Measurements from ENCODE around the gene ZFYVE9. TPM values are rescaled to one million over a fixed set of nuclear protein-coding genes. Genes with fewer than 3 reads are reported as not detected.

The ZFYVE9 gene
- polyA plus RNA-seq, 1 experiment, result 9.8 TPM

GRCh38 chr1:52385376-52385775 is 243.5 kb downstream of the ZFYVE9 start:
- TF ChIP-seq CTCF (IDR thresholded peaks at IDR 0.05; ENCODE audit: insufficient read depth, low read depth, low read length), result no peak

GRCh38 chr1:52386458-52386857 is 244.6 kb downstream of the ZFYVE9 start:
- DNase-seq (ENCODE audit: low read depth), result no peak
- no peak overlapping the region for H3K4me3 ChIP-seq (ENCODE audit: low read depth, low read length)
- no peak for TF ChIP-seq CTCF (IDR thresholded peaks at IDR 0.05; ENCODE audit: insufficient read depth, low read depth, low read length)
- POLR2A ChIA-PET, result no interaction called here
- CTCF ChIA-PET, result interaction anchor here (0.6 kb wide), 1 partner anchor 402 kb away, joined by 3 read pairs; no protein-coding TSS in a partner anchor
- no peaks in the 10 kb centered on the region for H3K27me3 ChIP-seq (ENCODE audit: control insufficient read depth, insufficient read depth, low read length)
- no peaks in the 10 kb centered on the region; the same call in 1 of the 2 replicates for H3K36me3 ChIP-seq (ENCODE audit: control insufficient read depth, insufficient read depth, low read length)

More at GRCh38 chr1:52385376-52385775, 243.5 kb downstream of the ZFYVE9 start:
- no peak for DNase-seq (ENCODE audit: low read depth)
- ChIA-PET POLR2A (no interaction called here), CTCF (no interaction called here)
- Histone ChIP-seq H3K27me3 (ENCODE audit: control insufficient read depth, insufficient read depth, low read length) (no peaks in the 10 kb centered on the region), H3K4me3 (ENCODE audit: low read depth, low read length) (no peak overlapping the region), H3K36me3 (ENCODE audit: control insufficient read depth, insufficient read depth, low read length) (no peaks in the 10 kb centered on the region; the same call in 1 of the 2 replicates)

DNA sequence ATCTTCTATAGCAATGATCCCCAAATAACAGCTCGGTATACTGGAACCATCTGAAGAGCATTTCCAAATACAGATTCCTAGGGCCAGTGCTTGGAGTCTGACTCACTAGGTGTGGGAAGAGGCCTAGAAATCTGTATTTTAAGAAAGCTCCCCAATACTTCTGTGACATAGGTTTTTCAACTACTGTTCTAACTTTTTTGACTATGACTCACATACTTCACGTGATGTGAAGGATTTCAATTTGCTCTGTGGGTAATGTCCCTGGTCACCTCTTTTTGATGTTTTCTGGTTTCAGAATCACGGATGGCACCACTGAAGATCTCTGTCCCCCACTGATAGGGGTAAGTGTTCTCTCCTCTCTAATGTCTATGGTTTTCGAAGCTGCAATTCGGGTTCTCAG is 251.3 kb downstream of the ZFYVE9 start:
- H3K4me3 ChIP-seq (ENCODE audit: low read depth, low read length), result no peak overlapping the region
- no peaks in the 10 kb centered on the region for H3K27me3 ChIP-seq (ENCODE audit: control insufficient read depth, insufficient read depth, low read length)
- ChIA-PET POLR2A (no interaction called here), CTCF (interaction anchor here (0.8 to 1.0 kb wide), 2 partner anchors 9 kb away, joined by 3 to 4 read pairs; no protein-coding TSS in a partner anchor)
- no peak for DNase-seq (ENCODE audit: low read depth)
- no peak for TF ChIP-seq CTCF (IDR thresholded peaks at IDR 0.05; ENCODE audit: insufficient read depth, low read depth, low read length)
- H3K36me3 ChIP-seq (ENCODE audit: control insufficient read depth, insufficient read depth, low read length), result no peaks in the 10 kb centered on the region; the same call in 1 of the 2 replicates

Other genes with a start within 250 kb of the ZFYVE9 start
- 27.4 and 44.0 TPM in 2 replicates for gene RAB3B, start 151.4 kb upstream of the ZFYVE9 start, polyA plus RNA-seq (2011; rRNA removed)
- 7.8 and 9.6 TPM in 2 replicates for gene KTI12, start 108.3 kb upstream of the ZFYVE9 start, polyA plus RNA-seq (2011; rRNA removed)
- gene TXNDC12, start 86.9 kb upstream of the ZFYVE9 start, polyA plus RNA-seq (2011; rRNA removed), result 53.9 and 87.7 TPM in 2 replicates
- gene BTF3L4, start 85.8 kb upstream of the ZFYVE9 start, polyA plus RNA-seq (2011; rRNA removed), result 31.2 and 68.6 TPM in 2 replicates
- gene CC2D1B, start 224.1 kb downstream of the ZFYVE9 start, polyA plus RNA-seq (2011; rRNA removed), result 13.1 and 18.9 TPM in 2 replicates

Data from BJ (cell line).